HG03280 (cell line): ENCODE results near the gene CDC25B.
A peak's percentile ranks its signal among the peaks of the same experiment; 100 is the strongest.

Experiments used
- ATAC-seq: cut with Tn5 transposase; IDR thresholded peaks from one replicate; pipeline ENCODE4 v1.9.1; 2021; ENCODE audit warnings: mild to moderate bottlenecking, moderate library complexity; ENCODE audit not compliant: unreplicated experiment

Gene CDC25B

GRCh38 chr20:3763671-3764601, 32.2 kb upstream of the CDC25B start:
- ATAC-seq = no peak

- ATAC-seq = no peak
Measured at GRCh38 chr20:3764659-3765058, 31.5 kb upstream of the CDC25B start.

GRCh38 chr20:3765171-3765882, 30.8 kb upstream of the CDC25B start:
- no peak for ATAC-seq

GRCh38 chr20:3766422-3767109, 29.5 kb upstream of the CDC25B start:
- ATAC-seq = no peak

- ATAC-seq = no peak
Measured at GRCh38 chr20:3767110-3767426, 29.0 kb upstream of the CDC25B start.

GRCh38 chr20:3767427-3768341, 28.4 kb upstream of the CDC25B start, which contains the start of gene ADISSP:
TSS of gene ADISSP (minus strand) at chr20:3767753. CDS start at chr20:3760100, 7,653 bp downstream.
- ATAC-seq = peak; percentile 94

GRCh38 chr20:3768342-3769130, 27.6 kb upstream of the CDC25B start:
- ATAC-seq = peak; percentile 31

GRCh38 chr20:3771552-3772058, 24.5 kb upstream of the CDC25B start:
- no peak for ATAC-seq

GRCh38 chr20:3775457-3776108, 20.5 kb upstream of the CDC25B start:
- ATAC-seq = no peak

- no peak for ATAC-seq
Measured at GRCh38 chr20:3777381-3777715, 18.8 kb upstream of the CDC25B start.

GRCh38 chr20:3777716-3778629, 18.1 kb upstream of the CDC25B start:
- ATAC-seq = no peak

GRCh38 chr20:3778976-3779375, 17.1 kb upstream of the CDC25B start:
- no peak for ATAC-seq

- ATAC-seq = peak; percentile 60
Measured at GRCh38 chr20:3781153-3781910, 14.8 kb upstream of the CDC25B start, which contains the start of gene SPEF1. TSS of gene SPEF1 (minus strand) at chr20:3781448. CDS start at chr20:3781287, 161 bp downstream.

- no peak for ATAC-seq
Measured at GRCh38 chr20:3782597-3782996, 13.5 kb upstream of the CDC25B start.

GRCh38 chr20:3783068-3783489, 13.0 kb upstream of the CDC25B start:
- no peak for ATAC-seq

- no peak for ATAC-seq
Measured at GRCh38 chr20:3783511-3784195, 12.5 kb upstream of the CDC25B start.
